ENCODE data around the gene CNOT9.

The CNOT9 gene

GRCh38 chr2:218623366-218623705 lies 54.7 kb downstream of the CNOT9 start:
- DNase-seq: no peak
- Histone ChIP-seq H3K27ac (ENCODE audit: low read length) (no peak overlapping the region), H3K79me2 (ENCODE audit: low read length) (no peaks in the 10 kb centered on the region), H3K9me3 (replicated peaks; ENCODE audit: insufficient read depth, low read length) (no peaks in the 10 kb centered on the region), H2AFZ (ENCODE audit: low read length) (no peak overlapping the region), H3F3A (ENCODE audit: insufficient read depth, low read length) (no peaks in the 10 kb centered on the region), H3K27me3 (replicated peaks; ENCODE audit: insufficient read depth, low read length) (no peaks in the 10 kb centered on the region), H4K20me1 (ENCODE audit: insufficient read depth, low read length) (no peaks in the 10 kb centered on the region), H3K4me2 (ENCODE audit: low read depth, low read length) (no peak overlapping the region), H3K4me1 (ENCODE audit: low read length) (no peaks in the 10 kb centered on the region), H3K9ac (ENCODE audit: low read length) (no peak overlapping the region), H3K9me2 (replicated peaks; ENCODE audit: insufficient read depth, low read length) (no peaks in the 10 kb centered on the region), H3K4me3 (ENCODE audit: low read length) (no peak overlapping the region), H3K36me3 (replicated peaks; ENCODE audit: insufficient read depth, low read length) (no peaks in the 10 kb centered on the region)
- TF ChIP-seq EZH2phosphoT487 (IDR thresholded peaks at IDR 0.05; ENCODE audit: low read length): no peak
- TF ChIP-seq EZH2 (optimal IDR thresholded peaks at IDR 0.05; ENCODE audit: low read depth, low read length): no peak
- TF ChIP-seq CTCF (IDR thresholded peaks at IDR 0.05; ENCODE audit: low read length): no peak

GRCh38 chr2:218626369-218626768 lies 57.7 kb downstream of the CNOT9 start:
- H3K4me1 ChIP-seq (ENCODE audit: low read length): no peaks in the 10 kb centered on the region

GRCh38 chr2:218627939-218628338 lies 59.3 kb downstream of the CNOT9 start:
- Histone ChIP-seq H3K79me2 (ENCODE audit: low read length) (no peaks in the 10 kb centered on the region), H3K4me1 (ENCODE audit: low read length) (no peaks in the 10 kb centered on the region), H3K4me2 (ENCODE audit: low read depth, low read length) (no peak overlapping the region), H4K20me1 (ENCODE audit: insufficient read depth, low read length) (no peaks in the 10 kb centered on the region), H3K27ac (ENCODE audit: low read length) (no peak overlapping the region), H3K4me3 (ENCODE audit: low read length) (no peak overlapping the region), H3K27me3 (replicated peaks; ENCODE audit: insufficient read depth, low read length) (no peaks in the 10 kb centered on the region), H3F3A (ENCODE audit: insufficient read depth, low read length) (no peaks in the 10 kb centered on the region), H3K9me3 (replicated peaks; ENCODE audit: insufficient read depth, low read length) (no peaks in the 10 kb centered on the region), H3K36me3 (replicated peaks; ENCODE audit: insufficient read depth, low read length) (no peaks in the 10 kb centered on the region), H3K9ac (ENCODE audit: low read length) (no peak overlapping the region), H3K9me2 (replicated peaks; ENCODE audit: insufficient read depth, low read length) (no peaks in the 10 kb centered on the region), H2AFZ (ENCODE audit: low read length) (no peak overlapping the region)
- DNase-seq: no peak
- no peak for TF ChIP-seq EZH2 (optimal IDR thresholded peaks at IDR 0.05; ENCODE audit: low read depth, low read length)
- no peak for TF ChIP-seq EZH2phosphoT487 (IDR thresholded peaks at IDR 0.05; ENCODE audit: low read length)
- TF ChIP-seq CTCF (IDR thresholded peaks at IDR 0.05; ENCODE audit: low read length): no peak

More at GRCh38 chr2:218626369-218626768, 57.7 kb downstream of the CNOT9 start:
- no peaks in the 10 kb centered on the region for H3K79me2 ChIP-seq (ENCODE audit: low read length)
- H3K9me2 ChIP-seq (replicated peaks; ENCODE audit: insufficient read depth, low read length): no peaks in the 10 kb centered on the region
- H3F3A ChIP-seq (ENCODE audit: insufficient read depth, low read length): no peaks in the 10 kb centered on the region
- H2AFZ ChIP-seq (ENCODE audit: low read length): no peak overlapping the region
- no peak overlapping the region for H3K9ac ChIP-seq (ENCODE audit: low read length)
- no peaks in the 10 kb centered on the region for H3K9me3 ChIP-seq (replicated peaks; ENCODE audit: insufficient read depth, low read length)
- H3K4me3 ChIP-seq (ENCODE audit: low read length): no peak overlapping the region
- no peak for DNase-seq
- no peak overlapping the region for H3K27ac ChIP-seq (ENCODE audit: low read length)
- no peaks in the 10 kb centered on the region for H3K36me3 ChIP-seq (replicated peaks; ENCODE audit: insufficient read depth, low read length)
- H3K27me3 ChIP-seq (replicated peaks; ENCODE audit: insufficient read depth, low read length): no peaks in the 10 kb centered on the region
- no peak overlapping the region for H3K4me2 ChIP-seq (ENCODE audit: low read depth, low read length)
- no peaks in the 10 kb centered on the region for H4K20me1 ChIP-seq (ENCODE audit: insufficient read depth, low read length)
- TF ChIP-seq CTCF (IDR thresholded peaks at IDR 0.05; ENCODE audit: low read length): no peak
- TF ChIP-seq EZH2 (optimal IDR thresholded peaks at IDR 0.05; ENCODE audit: low read depth, low read length): no peak
- TF ChIP-seq EZH2phosphoT487 (IDR thresholded peaks at IDR 0.05; ENCODE audit: low read length): no peak

All from MM.1S (cell line).